Karpas-422 (cell line): ENCODE results near the gene BAIAP2L1. TPM values are rescaled to one million over a fixed set of nuclear protein-coding genes. Genes with fewer than 3 reads are reported as not detected.
A peak's percentile ranks its signal among the peaks of the same experiment; 100 is the strongest.

Experiments used
- DNase-seq: peaks from one replicate; pipeline ENCODE4 v3.0.0-alpha.2; 2015
- H2AFZ ChIP-seq: fragments of 200-600 bp; sonication (generic); 2 replicates; pipeline ENCODE4 v1.6.1; 2014; ENCODE audit warnings: antibody characterized with exemption, low read length, mixed read lengths
- H3K27ac ChIP-seq: fragments of 200-600 bp; sonication (generic); 2 replicates; pipeline ENCODE4 v1.5.1; 2014; ENCODE audit warnings: mild to moderate bottlenecking, low read length, moderate library complexity
- H3K27me3 ChIP-seq: fragments of 200-600 bp; sonication (generic); 2 replicates; pipeline ENCODE4 v1.6.1; 2014; ENCODE audit warnings: low read length, mixed read lengths
- H3K36me3 ChIP-seq: fragments of 200-600 bp; sonication (generic); 2 replicates; pipeline ENCODE4 v1.6.1; 2014; ENCODE audit warnings: low read length, mixed read lengths; ENCODE audit not compliant: insufficient read depth
- H3K4me1 ChIP-seq: fragments of 200-600 bp; sonication (generic); 2 replicates; pipeline ENCODE4 v1.6.1; 2014; ENCODE audit warnings: mild to moderate bottlenecking, low read length, mixed read lengths
- H3K4me2 ChIP-seq: fragments of 200-600 bp; sonication (generic); 2 replicates; pipeline ENCODE4 v1.6.1; 2014; ENCODE audit warnings: low read length, low read depth, mild to moderate bottlenecking; ENCODE audit not compliant: poor library complexity, severe bottlenecking
- H3K4me3 ChIP-seq: fragments of 200-600 bp; sonication (generic); 2 replicates; pipeline ENCODE4 v1.5.1; 2014; ENCODE audit warnings: mild to moderate bottlenecking, antibody characterized with exemption, low read length, mixed read lengths
- H3K79me2 ChIP-seq: fragments of 200-600 bp; sonication (generic); 2 replicates; pipeline ENCODE4 v1.6.1; 2014; ENCODE audit warnings: mild to moderate bottlenecking, low read length, mixed read lengths
- H3K9ac ChIP-seq: fragments of 200-600 bp; sonication (generic); 2 replicates; pipeline ENCODE4 v1.6.0; 2014; ENCODE audit warnings: low read length
- H3K9me2 ChIP-seq: fragments of 200-600 bp; sonication (generic), shearing (Covaris generic); replicated peaks from 2 replicates; pipeline ENCODE4 v1.6.0; 2014; ENCODE audit warnings: mild to moderate bottlenecking, low read length, moderate library complexity; ENCODE audit not compliant: insufficient read depth
- H3K9me3 ChIP-seq: fragments of 300-700, 200-600 bp; sonication (generic); 2 replicates; pipeline ENCODE4 v1.6.1; 2014; ENCODE audit warnings: low read length, mixed read lengths
- H4K20me1 ChIP-seq: fragments of 200-600 bp; sonication (generic); 2 replicates; pipeline ENCODE4 v1.6.1; 2014; ENCODE audit warnings: mild to moderate bottlenecking, antibody characterized with exemption, low read length, low read depth; ENCODE audit not compliant: insufficient read depth
- total RNA-seq: library from RNA; depleted of rRNA; stranded (reverse); fragments of >200 nt; shearing (Covaris generic); gene quantifications from 2 replicates; pipeline ENCODE4 v1.2.3, GENCODE V29; 2014; ENCODE audit warnings: low replicate concordance

Gene BAIAP2L1
- total RNA-seq, 1 experiment from 2014 or later: not detected

DNA sequence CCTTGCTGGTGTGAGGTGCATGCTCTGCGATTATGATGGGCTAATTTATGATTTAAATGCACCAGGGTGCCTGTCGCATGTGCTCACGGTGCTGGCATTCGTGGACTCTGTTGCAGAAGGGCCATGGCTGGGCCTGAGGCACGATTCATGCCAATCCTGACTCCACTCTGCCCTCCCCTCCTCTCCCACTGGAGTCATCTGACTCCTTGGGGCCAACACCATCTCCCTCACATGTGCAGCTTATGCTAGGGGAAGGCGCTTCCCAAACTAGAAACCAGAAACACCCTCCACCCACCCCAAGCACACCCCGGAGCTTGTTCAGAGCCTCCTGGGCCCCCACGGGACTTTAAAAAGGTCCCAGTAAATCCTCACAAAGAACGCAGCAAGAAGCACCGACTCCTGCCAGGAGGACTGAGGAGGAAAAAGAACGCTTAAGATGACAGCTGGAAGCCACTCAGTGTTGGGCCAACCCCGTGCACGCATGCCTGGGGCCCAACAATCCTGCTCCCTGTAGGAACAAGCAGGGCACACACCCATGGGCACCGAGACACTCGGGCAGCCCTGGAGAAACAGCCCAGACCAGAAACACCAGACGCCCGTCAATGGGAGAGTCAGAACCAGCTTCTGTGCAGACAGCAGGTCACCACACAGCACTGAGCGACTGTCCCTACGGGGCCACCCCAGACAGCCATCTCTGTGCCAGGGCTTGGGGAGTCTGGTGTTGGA is 105.3 kb downstream of the BAIAP2L1 start:
- Histone ChIP-seq H3K9me2 (no peaks in the 10 kb centered on the region), H3K4me1 (no peaks in the 10 kb centered on the region; the same call in 1 of the 2 replicates), H3K4me3 (no peak overlapping the region), H3K4me2 (no peak overlapping the region), H3K36me3 (no peaks in the 10 kb centered on the region), H4K20me1 (no peaks in the 10 kb centered on the region; the same call in 1 of the 2 replicates), H3K9me3 (no peaks in the 10 kb centered on the region), H3K27ac (no peak overlapping the region), H3K27me3 (no peaks in the 10 kb centered on the region), H3K9ac (no peak overlapping the region), H3K79me2 (no peaks in the 10 kb centered on the region), H2AFZ (no peak overlapping the region)
- DNase-seq: no peak

DNA sequence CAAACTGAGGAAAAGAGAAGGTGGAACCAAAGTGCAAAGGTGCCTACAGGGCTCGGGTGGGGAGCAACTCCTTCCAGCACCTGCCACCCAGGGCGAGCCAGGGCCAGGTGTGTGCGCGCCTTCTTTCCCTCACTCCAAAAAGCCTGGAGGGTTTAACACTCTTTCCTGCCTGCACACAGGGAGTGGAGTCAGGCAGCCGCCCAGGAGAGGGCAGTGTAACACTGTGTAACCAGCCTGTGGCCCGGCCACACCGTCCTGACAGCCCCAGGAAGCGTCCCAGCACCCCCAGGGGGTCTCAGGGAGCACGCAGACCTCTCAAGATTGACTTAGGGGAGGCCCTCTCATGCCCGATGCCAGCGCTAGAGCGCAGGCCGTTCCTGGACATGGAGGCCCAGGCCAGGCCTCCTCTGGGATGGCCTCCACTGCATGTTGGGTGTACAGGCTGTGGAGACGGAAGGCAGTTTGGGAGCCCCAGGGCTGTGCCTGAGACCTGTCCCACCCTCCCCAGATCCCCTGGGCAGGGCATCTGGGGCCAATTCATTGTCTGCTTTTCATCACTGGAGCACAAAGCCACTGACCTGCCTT is 106.0 kb downstream of the BAIAP2L1 start:
- no peak overlapping the region for H3K4me2 ChIP-seq
- no peaks in the 10 kb centered on the region for H3K27me3 ChIP-seq
- peak; percentile 89 for DNase-seq
- no peak overlapping the region for H3K9ac ChIP-seq
- no peak overlapping the region for H3K27ac ChIP-seq
- H3K4me1 ChIP-seq: no peaks in the 10 kb centered on the region; the same call in 1 of the 2 replicates
- H3K4me3 ChIP-seq: no peak overlapping the region
- no peak overlapping the region for H2AFZ ChIP-seq
- H3K36me3 ChIP-seq: no peaks in the 10 kb centered on the region
- H3K9me3 ChIP-seq: no peaks in the 10 kb centered on the region
- H3K9me2 ChIP-seq: no peaks in the 10 kb centered on the region
- H3K79me2 ChIP-seq: no peaks in the 10 kb centered on the region
- H4K20me1 ChIP-seq: no peaks in the 10 kb centered on the region; the same call in 1 of the 2 replicates

GRCh38 chr7:98294326-98294725 is 106.6 kb downstream of the BAIAP2L1 start:
- Histone ChIP-seq H3K27me3 (no peaks in the 10 kb centered on the region), H3K9me3 (no peaks in the 10 kb centered on the region), H3K79me2 (no peaks in the 10 kb centered on the region), H2AFZ (no peak overlapping the region), H4K20me1 (peaks cover 2% of the 10 kb centered on the region; the same call in 1 of the 2 replicates), H3K36me3 (no peaks in the 10 kb centered on the region), H3K27ac (no peak overlapping the region), H3K4me2 (no peak overlapping the region), H3K4me3 (no peak overlapping the region), H3K4me1 (no peaks in the 10 kb centered on the region; the same call in 1 of the 2 replicates), H3K9me2 (no peaks in the 10 kb centered on the region), H3K9ac (no peak overlapping the region)
- DNase-seq: no peak

DNA sequence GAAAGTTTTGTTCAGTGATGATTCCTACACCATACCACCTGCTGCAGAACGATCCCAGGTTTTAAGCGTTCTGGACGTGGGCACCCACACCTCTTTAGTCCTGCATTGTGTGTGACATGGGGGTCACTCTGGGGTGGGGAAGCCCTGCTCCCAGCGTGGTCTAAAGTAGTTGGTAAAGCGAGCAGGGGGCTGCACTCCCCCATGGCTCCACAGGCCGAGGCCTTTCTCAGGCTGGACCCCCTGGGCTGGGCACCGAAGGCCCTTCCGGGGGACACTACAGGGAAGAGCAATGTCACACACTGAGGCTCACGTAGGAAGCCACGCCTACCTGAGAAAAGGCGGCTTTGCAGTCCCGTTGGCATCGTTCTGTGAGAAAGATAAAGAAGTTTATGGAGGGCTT is 107.1 kb downstream of the BAIAP2L1 start:
- peaks cover 3% of the 10 kb centered on the region; the same call in 1 of the 2 replicates for H4K20me1 ChIP-seq

DNA sequence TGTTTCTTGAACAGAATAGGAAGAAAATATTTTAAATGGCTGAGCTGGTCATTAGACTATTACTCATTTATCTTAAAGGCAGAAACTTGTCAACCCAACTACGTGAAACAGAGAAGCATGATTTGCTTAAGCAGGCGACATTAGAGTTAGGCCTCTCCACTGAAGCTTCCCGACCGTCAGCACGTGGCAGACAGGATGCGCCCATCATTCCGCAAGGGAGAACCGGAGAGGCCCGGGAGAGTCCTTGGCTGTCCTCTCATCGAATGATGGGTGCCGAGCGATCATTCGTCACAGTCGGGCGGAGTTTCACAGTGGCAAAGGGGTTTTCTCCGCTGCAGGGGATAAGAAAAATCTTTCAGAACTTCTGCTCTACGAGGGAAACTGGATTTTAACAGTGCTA is 107.6 kb downstream of the BAIAP2L1 start:
- no peaks in the 10 kb centered on the region for H3K27me3 ChIP-seq
- no peaks in the 10 kb centered on the region for H3K9me3 ChIP-seq
- H3K4me1 ChIP-seq: no peaks in the 10 kb centered on the region; the same call in 1 of the 2 replicates
- H3K27ac ChIP-seq: no peak overlapping the region
- H3K9me2 ChIP-seq: no peaks in the 10 kb centered on the region
- H3K9ac ChIP-seq: no peak overlapping the region
- H3K79me2 ChIP-seq: no peaks in the 10 kb centered on the region
- no peak for DNase-seq
- no peaks in the 10 kb centered on the region for H3K36me3 ChIP-seq
- H3K4me2 ChIP-seq: no peak overlapping the region
- peaks cover 3% of the 10 kb centered on the region; the same call in 1 of the 2 replicates for H4K20me1 ChIP-seq
- no peak overlapping the region for H2AFZ ChIP-seq
- H3K4me3 ChIP-seq: no peak overlapping the region

More for the DNA sequence above, 107.1 kb downstream of the BAIAP2L1 start:
- Histone ChIP-seq H3K36me3 (no peaks in the 10 kb centered on the region), H2AFZ (no peak overlapping the region), H3K4me3 (no peak overlapping the region), H3K27me3 (no peaks in the 10 kb centered on the region), H3K79me2 (no peaks in the 10 kb centered on the region), H3K9me2 (no peaks in the 10 kb centered on the region), H3K27ac (no peak overlapping the region), H3K9me3 (no peaks in the 10 kb centered on the region), H3K9ac (no peak overlapping the region), H3K4me2 (no peak overlapping the region), H3K4me1 (no peaks in the 10 kb centered on the region; the same call in 1 of the 2 replicates)
- DNase-seq: no peak

DNA sequence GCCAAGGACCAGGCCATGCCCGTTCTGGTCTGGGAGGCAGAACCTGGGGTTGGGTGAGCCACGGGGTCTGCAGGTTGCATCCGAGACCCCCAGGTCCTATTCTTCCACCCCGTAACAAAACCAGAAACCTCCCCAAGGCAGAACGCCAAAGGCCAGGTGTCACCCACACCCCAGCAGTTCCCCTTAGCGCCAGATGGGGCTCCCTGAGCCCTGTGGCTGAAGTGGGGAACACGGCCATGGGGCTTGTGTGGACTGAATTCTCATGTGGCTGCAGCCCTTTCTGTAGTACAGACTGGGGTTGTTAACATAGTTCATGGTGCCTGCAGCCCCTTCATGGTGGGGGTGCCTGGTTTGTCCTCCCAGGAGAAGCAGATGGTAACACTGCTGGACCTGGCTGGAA is 109.2 kb downstream of the BAIAP2L1 start:
- H3K4me1 ChIP-seq: no peaks in the 10 kb centered on the region; the same call in 1 of the 2 replicates
- H3K9me2 ChIP-seq: no peaks in the 10 kb centered on the region
- H3K4me3 ChIP-seq: no peak overlapping the region
- H3K36me3 ChIP-seq: no peaks in the 10 kb centered on the region
- no peak overlapping the region for H3K27ac ChIP-seq
- no peak overlapping the region for H3K9ac ChIP-seq
- H2AFZ ChIP-seq: no peak overlapping the region
- DNase-seq: peak; percentile 70
- no peaks in the 10 kb centered on the region for H3K27me3 ChIP-seq
- peaks cover 10% of the 10 kb centered on the region; the same call in 1 of the 2 replicates for H4K20me1 ChIP-seq
- no peak overlapping the region for H3K4me2 ChIP-seq
- no peaks in the 10 kb centered on the region for H3K79me2 ChIP-seq
- no peaks in the 10 kb centered on the region for H3K9me3 ChIP-seq

DNA sequence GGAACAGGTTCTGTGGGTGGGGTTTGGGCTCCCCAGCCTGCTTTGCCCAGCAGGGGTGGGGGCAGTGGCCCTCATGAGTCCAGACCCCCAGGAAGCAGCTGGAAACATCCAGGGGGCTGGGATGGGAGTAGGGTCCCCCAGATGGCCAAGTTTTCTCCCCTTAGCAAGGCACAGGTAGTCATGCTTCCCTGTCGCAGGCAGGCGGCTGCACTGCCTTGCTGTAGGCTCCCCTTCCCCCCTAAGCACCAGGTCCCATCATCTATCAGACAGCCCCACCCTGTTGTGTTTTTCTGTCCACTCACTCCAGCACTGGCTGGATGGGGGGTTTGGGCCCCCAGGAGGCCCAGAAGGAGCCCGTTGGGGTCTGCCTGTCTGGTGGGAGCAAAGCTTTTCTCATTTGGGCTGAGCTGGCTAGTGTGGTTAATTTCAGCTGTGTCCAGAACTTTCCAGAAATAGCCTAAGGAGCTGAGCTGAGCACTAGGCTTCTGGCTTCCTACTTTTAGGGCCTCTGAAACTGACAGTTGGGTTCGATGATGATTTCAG is 111.5 kb downstream of the BAIAP2L1 start:
- Histone ChIP-seq H3K79me2 (no peaks in the 10 kb centered on the region), H3K9me2 (no peaks in the 10 kb centered on the region), H3K27ac (no peak overlapping the region), H3K36me3 (no peaks in the 10 kb centered on the region), H3K9ac (no peak overlapping the region), H3K4me2 (no peak overlapping the region), H3K27me3 (no peaks in the 10 kb centered on the region), H3K4me1 (no peaks in the 10 kb centered on the region; the same call in 1 of the 2 replicates), H3K9me3 (no peaks in the 10 kb centered on the region), H2AFZ (no peak overlapping the region), H4K20me1 (peaks cover 16% of the 10 kb centered on the region), H3K4me3 (no peak overlapping the region)
- no peak for DNase-seq

DNA sequence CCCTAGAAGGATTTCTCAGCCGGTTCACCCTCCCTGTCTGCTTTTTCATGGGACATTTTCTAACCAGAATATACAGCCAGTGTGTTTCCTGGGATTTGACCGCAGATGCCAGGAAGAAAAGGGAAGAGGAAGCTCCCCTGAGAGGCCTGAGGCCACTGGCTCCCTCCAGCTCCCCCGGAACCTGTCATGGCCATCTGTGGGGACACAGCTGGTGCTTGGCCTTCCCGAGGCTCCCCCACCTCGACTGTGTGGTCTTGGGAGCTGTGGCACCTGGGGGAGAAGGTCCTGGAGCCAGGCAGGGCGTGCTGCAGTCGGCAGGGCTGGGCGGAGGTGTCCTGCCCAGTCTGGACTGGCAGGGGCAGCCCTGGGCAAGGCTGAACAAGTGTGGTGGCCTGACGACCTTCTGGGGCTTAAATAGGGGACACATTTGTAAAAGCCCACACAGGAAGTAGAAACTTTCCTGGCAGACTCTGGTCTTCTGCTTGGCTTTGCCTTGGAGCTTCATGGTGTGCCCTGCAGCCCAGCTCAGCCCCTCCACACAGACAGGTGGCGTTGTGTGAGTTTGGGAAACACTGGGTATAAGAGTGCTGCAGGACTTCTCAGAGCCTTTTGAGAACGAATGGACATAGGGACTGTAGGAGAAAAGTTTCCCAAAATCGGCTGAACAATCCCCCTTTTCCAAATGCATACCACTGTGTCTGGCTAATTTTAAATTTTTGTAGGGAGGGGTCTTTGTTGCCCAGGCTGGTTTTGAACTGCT is 112.6 kb downstream of the BAIAP2L1 start:
- no peaks in the 10 kb centered on the region for H3K4me1 ChIP-seq
- H3K4me2 ChIP-seq: no peak overlapping the region
- H4K20me1 ChIP-seq: peaks cover 16% of the 10 kb centered on the region
- H3K79me2 ChIP-seq: no peaks in the 10 kb centered on the region
- DNase-seq: no peak
- H3K27me3 ChIP-seq: no peaks in the 10 kb centered on the region
- H3K27ac ChIP-seq: no peak overlapping the region
- H3K36me3 ChIP-seq: no peaks in the 10 kb centered on the region
- H3K9me3 ChIP-seq: no peaks in the 10 kb centered on the region
- no peaks in the 10 kb centered on the region for H3K9me2 ChIP-seq
- H3K4me3 ChIP-seq: no peak overlapping the region
- no peak overlapping the region for H2AFZ ChIP-seq
- H3K9ac ChIP-seq: no peak overlapping the region
